Measurements from ENCODE around the gene HOXA5. TPM values are rescaled to one million over a fixed set of nuclear protein-coding genes. Genes with fewer than 3 reads are reported as not detected.

HOXA5 gene
- total and polyA plus RNA-seq, 2 of the 8 experiments (the other 6 are each of a cell fraction or from before 2014, with no cell fraction given) = not detected

- TF ChIP-seq RAD21 (IDR thresholded peaks at IDR 0.05 in 1 of 2, conservative IDR thresholded peaks at IDR 0.05 in 1 of 2; ENCODE audit: low read depth in 2 of 2, low read length in 2 of 2) (no peak), JUN (IDR thresholded peaks at IDR 0.05; ENCODE audit: low read depth, low read length) (no peak), SRF (IDR thresholded peaks at IDR 0.05; ENCODE audit: low read depth, low read length) (no peak), HDAC2 (IDR thresholded peaks at IDR 0.05; ENCODE audit: borderline replicate concordance in 1 of 2, low read depth in 2 of 2, low read length in 2 of 2) (no peak), POLR2A (IDR thresholded peaks at IDR 0.05; ENCODE audit: control extremely low read depth in 1 of 2, low read depth in 2 of 2, low read length in 2 of 2) (no peak), PHF8 (conservative IDR thresholded peaks at IDR 0.05; ENCODE audit: low read depth, low read length) (no peak), RXRA (IDR thresholded peaks at IDR 0.05; ENCODE audit: insufficient read depth, low read depth, low read length) (no peak), KDM4A (IDR thresholded peaks at IDR 0.05; ENCODE audit: low read depth, low read length, severe bottlenecking) (no peak)
These were observed 43.8 kb downstream of the HOXA5 start (continued) for GRCh38 chr7:27099453-27100370.
